K562 (cell line): ENCODE data around the gene CUL9. TPM values are rescaled to one million over a fixed set of nuclear protein-coding genes. Genes with fewer than 3 reads are reported as not detected.

ENCODE experiments used
- CREM ChIP-seq: IDR thresholded peaks from 2 replicates; pipeline ENCODE4 v1.6.1; 2014; ENCODE audit warnings: antibody characterized with exemption, low read depth
- GATAD2B ChIP-seq: fragments of 450-650 bp; IDR thresholded peaks from 2 replicates; pipeline ENCODE4 v1.6.1; 2017; ENCODE audit warnings: mild to moderate bottlenecking, borderline replicate concordance
- HMG20B ChIP-seq: fragments of 250-450 bp; sonication (Bioruptor Pico); IDR thresholded peaks from 2 replicates; pipeline ENCODE4 v1.5.0; 2021; ENCODE audit warnings: mild to moderate bottlenecking
- KLF1 ChIP-seq: fragments of 450-650 bp; IDR thresholded peaks from 2 replicates; pipeline ENCODE4 v1.6.1; 2016; ENCODE audit warnings: missing genetic modification characterization, missing compliant biosample characterization
- NFIC ChIP-seq: fragments of 450-650 bp; IDR thresholded peaks from 2 replicates; pipeline ENCODE4 v1.6.1; 2017; ENCODE audit warnings: mild to moderate bottlenecking, inconsistent platforms
- POLR2AphosphoS5 ChIP-seq: IDR thresholded peaks from 2 replicates; pipeline ENCODE4 v1.6.1; 2011; ENCODE audit warnings: mild to moderate bottlenecking, low read depth, low read length, moderate library complexity; ENCODE audit not compliant: control insufficient read depth, insufficient read depth
- TCF7L2 ChIP-seq: fragments of 150-350 bp; IDR thresholded peaks from 2 replicates; pipeline ENCODE4 v1.6.1; 2016; ENCODE audit warnings: low read depth, mild to moderate bottlenecking, low read length, moderate library complexity
- TEAD4 ChIP-seq, 2 experiments: sonication (generic) in 1 of 2; formaldehyde crosslinking in 1 of 2; IDR thresholded peaks; 2 replicates each; pipeline versions ENCODE4 v1.6.1 to v1.8.0; 2012 to 2022; ENCODE audit warnings: borderline replicate concordance in 1 of 2, inconsistent platforms in 1 of 2, low read length in 1 of 2, mild to moderate bottlenecking in 1 of 2, missing genetic modification reagents in 1 of 2
- ZZZ3 ChIP-seq: fragments of 450-650 bp; IDR thresholded peaks from 2 replicates; pipeline ENCODE4 v1.6.1; 2016; ENCODE audit warnings: antibody characterized with exemption, mild to moderate bottlenecking, moderate library complexity
- polyA plus RNA-seq, 8 experiments: library from polyadenylated mRNA; depleted of rRNA in 4 of 8; stranded (reverse) in 5 of 8; unstranded in 3 of 8; fragments of >200 nt; fragmentation: Nextera tagmentation in 2 of 8; fragmentation: Illumina TruSeq in 1 of 8; extraction: Ambion mirVana in 2 of 8; extraction: Trizol in 1 of 8; gene quantifications; 2 replicates each; pipeline versions ENCODE4 v1.2.1 to v1.2.3, GENCODE V29; 2011 to 2014; ENCODE audit warnings: inconsistent platforms in 1 of 8, missing spikeins in 1 of 8
- total RNA-seq, 7 experiments: library from RNA; depleted of rRNA in 6 of 7; stranded (reverse); fragments of >200 nt in 6 of 7; fragmentation: Illumina TruSeq in 2 of 7; extraction: Trizol in 2 of 7; gene quantifications; 2 replicates each; pipeline versions ENCODE4 v1.2.1 to v1.2.3, GENCODE V29; 2011 to 2021; ENCODE audit warnings: low replicate concordance in 1 of 7
- TF ChIP-seq, protein P1 (sequence below): sonication (generic); formaldehyde crosslinking; IDR thresholded peaks from 2 replicates; pipeline ENCODE4 v1.8.0; 2023; ENCODE audit warnings: missing genetic modification reagents, mild to moderate bottlenecking, borderline replicate concordance
- TF ChIP-seq, protein P2 (sequence below), 2 experiments: fragments of 450-650 bp in 1 of 2; sonication (generic) in 1 of 2; formaldehyde crosslinking in 1 of 2; IDR thresholded peaks; 2 replicates each; pipeline versions ENCODE4 v1.7.1 to v1.9.0; 2016 to 2022; ENCODE audit warnings: inconsistent platforms in 1 of 2, mild to moderate bottlenecking in 1 of 2, missing genetic modification reagents in 1 of 2

CUL9 gene
- total and polyA plus RNA-seq, 9 of the 15 experiments (the other 6 are each of a cell fraction or from before 2014, with no cell fraction given), result 0.50 to 20.7 (median 6.6) TPM

DNA sequence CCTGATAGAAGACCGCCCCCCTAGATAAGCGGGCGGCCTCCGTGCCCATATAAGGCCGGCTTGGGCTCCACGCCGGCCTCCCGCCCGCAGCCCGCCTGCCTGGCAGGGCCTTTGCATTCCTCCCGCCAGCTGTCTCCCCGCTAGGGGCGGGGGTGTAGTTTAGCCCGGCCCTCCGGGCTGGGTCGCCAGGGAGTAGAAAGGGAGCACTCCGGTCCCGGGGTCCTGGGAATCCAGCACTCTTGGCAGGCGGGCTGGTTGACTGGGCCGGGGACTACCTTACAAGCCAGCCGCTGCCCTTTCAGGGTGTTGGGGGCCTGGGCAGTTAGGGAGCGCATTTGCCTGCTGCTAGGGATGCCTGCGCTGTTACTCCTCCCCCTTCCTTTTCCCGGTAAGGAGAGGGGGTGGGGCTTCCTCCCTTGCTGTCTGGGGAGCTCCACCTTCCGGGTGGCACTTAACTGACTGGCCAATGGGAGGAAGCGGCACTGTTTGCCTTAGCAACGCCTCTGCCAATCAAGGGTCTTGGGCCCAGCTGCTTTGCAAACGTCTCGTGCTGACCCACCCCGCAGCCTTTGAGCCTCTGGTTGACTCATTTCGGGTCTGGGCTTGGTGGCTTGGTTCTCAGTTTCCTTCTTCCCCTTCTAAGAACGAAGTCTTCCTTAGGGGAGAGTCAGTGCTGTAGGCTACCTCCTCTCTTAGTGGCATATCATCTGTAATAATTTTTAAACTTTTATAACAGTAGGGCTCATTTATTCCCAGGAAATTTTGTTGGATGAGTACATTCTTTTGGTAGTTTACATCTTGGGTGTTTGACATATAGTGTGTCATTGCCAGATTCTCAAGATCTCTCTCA is 7.5 kb upstream of the CUL9 start (continued):
- TF ChIP-seq, protein P1, sequence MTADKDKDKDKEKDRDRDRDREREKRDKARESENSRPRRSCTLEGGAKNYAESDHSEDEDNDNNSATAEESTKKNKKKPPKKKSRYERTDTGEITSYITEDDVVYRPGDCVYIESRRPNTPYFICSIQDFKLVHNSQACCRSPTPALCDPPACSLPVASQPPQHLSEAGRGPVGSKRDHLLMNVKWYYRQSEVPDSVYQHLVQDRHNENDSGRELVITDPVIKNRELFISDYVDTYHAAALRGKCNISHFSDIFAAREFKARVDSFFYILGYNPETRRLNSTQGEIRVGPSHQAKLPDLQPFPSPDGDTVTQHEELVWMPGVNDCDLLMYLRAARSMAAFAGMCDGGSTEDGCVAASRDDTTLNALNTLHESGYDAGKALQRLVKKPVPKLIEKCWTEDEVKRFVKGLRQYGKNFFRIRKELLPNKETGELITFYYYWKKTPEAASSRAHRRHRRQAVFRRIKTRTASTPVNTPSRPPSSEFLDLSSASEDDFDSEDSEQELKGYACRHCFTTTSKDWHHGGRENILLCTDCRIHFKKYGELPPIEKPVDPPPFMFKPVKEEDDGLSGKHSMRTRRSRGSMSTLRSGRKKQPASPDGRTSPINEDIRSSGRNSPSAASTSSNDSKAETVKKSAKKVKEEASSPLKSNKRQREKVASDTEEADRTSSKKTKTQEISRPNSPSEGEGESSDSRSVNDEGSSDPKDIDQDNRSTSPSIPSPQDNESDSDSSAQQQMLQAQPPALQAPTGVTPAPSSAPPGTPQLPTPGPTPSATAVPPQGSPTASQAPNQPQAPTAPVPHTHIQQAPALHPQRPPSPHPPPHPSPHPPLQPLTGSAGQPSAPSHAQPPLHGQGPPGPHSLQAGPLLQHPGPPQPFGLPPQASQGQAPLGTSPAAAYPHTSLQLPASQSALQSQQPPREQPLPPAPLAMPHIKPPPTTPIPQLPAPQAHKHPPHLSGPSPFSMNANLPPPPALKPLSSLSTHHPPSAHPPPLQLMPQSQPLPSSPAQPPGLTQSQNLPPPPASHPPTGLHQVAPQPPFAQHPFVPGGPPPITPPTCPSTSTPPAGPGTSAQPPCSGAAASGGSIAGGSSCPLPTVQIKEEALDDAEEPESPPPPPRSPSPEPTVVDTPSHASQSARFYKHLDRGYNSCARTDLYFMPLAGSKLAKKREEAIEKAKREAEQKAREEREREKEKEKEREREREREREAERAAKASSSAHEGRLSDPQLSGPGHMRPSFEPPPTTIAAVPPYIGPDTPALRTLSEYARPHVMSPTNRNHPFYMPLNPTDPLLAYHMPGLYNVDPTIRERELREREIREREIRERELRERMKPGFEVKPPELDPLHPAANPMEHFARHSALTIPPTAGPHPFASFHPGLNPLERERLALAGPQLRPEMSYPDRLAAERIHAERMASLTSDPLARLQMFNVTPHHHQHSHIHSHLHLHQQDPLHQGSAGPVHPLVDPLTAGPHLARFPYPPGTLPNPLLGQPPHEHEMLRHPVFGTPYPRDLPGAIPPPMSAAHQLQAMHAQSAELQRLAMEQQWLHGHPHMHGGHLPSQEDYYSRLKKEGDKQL (CRISPR knock-in tag), result no peak
- TF ChIP-seq KLF1 (tag) (no peak; the same call in 1 of the 2 replicates), TEAD4 (IDR thresholded peaks at IDR 0.05; ENCODE audit: low read length) (peak; percentile 27; the same call in 1 of the 2 replicates), TEAD4 (CRISPR knock-in tag; IDR thresholded peaks at IDR 0.05; ENCODE audit: borderline replicate concordance) (no peak), GATAD2B (no peak), ZZZ3 (no peak), CREM (peak; percentile 70), POLR2AphosphoS5 (peak; percentile 45), NFIC (no peak), HMG20B (CRISPR knock-in tag) (no peak), TCF7L2 (no peak)
- TF ChIP-seq, protein P2, sequence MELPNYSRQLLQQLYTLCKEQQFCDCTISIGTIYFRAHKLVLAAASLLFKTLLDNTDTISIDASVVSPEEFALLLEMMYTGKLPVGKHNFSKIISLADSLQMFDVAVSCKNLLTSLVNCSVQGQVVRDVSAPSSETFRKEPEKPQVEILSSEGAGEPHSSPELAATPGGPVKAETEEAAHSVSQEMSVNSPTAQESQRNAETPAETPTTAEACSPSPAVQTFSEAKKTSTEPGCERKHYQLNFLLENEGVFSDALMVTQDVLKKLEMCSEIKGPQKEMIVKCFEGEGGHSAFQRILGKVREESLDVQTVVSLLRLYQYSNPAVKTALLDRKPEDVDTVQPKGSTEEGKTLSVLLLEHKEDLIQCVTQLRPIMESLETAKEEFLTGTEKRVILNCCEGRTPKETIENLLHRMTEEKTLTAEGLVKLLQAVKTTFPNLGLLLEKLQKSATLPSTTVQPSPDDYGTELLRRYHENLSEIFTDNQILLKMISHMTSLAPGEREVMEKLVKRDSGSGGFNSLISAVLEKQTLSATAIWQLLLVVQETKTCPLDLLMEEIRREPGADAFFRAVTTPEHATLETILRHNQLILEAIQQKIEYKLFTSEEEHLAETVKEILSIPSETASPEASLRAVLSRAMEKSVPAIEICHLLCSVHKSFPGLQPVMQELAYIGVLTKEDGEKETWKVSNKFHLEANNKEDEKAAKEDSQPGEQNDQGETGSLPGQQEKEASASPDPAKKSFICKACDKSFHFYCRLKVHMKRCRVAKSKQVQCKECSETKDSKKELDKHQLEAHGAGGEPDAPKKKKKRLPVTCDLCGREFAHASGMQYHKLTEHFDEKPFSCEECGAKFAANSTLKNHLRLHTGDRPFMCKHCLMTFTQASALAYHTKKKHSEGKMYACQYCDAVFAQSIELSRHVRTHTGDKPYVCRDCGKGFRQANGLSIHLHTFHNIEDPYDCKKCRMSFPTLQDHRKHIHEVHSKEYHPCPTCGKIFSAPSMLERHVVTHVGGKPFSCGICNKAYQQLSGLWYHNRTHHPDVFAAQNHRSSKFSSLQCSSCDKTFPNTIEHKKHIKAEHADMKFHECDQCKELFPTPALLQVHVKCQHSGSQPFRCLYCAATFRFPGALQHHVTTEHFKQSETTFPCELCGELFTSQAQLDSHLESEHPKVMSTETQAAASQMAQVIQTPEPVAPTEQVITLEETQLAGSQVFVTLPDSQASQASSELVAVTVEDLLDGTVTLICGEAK (IDR thresholded peaks at IDR 0.05), result peak; percentile 60
- TF ChIP-seq, protein P2 (CRISPR knock-in tag; IDR thresholded peaks at IDR 0.05), result no peak
